Endothelial cell of umbilical vein (primary cell): ENCODE measurements around the gene PAN3.

ENCODE experiments used
- EZH2 ChIP-seq: IDR thresholded peaks from 2 replicates; pipeline ENCODE4 v1.6.1; 2012; ENCODE audit warnings: borderline replicate concordance, low read depth, mild to moderate bottlenecking, moderate library complexity, low read length, inconsistent platforms; ENCODE audit not compliant: severe bottlenecking
- JUN ChIP-seq: IDR thresholded peaks from 2 replicates; pipeline ENCODE4 v1.6.1; 2011; ENCODE audit warnings: borderline replicate concordance, low read depth; ENCODE audit not compliant: insufficient read length, insufficient read depth
- MYC ChIP-seq: IDR thresholded peaks from one replicate; pipeline ENCODE4 v1.6.1; 2011; ENCODE audit warnings: mild to moderate bottlenecking, low read depth, low read length
- POLR2A ChIP-seq: IDR thresholded peaks from 2 replicates; pipeline ENCODE4 v1.6.1; 2012; ENCODE audit warnings: low read depth, mild to moderate bottlenecking, control low read depth, low read length
- POLR2AphosphoS5 ChIP-seq: IDR thresholded peaks from 2 replicates; pipeline ENCODE4 v1.6.1; 2012; ENCODE audit warnings: low read depth, mild to moderate bottlenecking, control low read depth, low read length, moderate library complexity; ENCODE audit not compliant: insufficient read depth
- TF ChIP-seq, protein P1 (sequence below), 2 donors: IDR thresholded peaks; 1 replicate in 1 of 2; 2 replicates in 1 of 2; pipeline ENCODE4 v1.5.1; 2011; ENCODE audit warnings: low read length in 2 of 2, mild to moderate bottlenecking in 2 of 2, moderate library complexity in 2 of 2, control low read depth in 1 of 2, inconsistent platforms in 1 of 2, low read depth in 1 of 2; ENCODE audit not compliant: insufficient read depth in 1 of 2; ENCODE audit errors: extremely low read depth in 1 of 2

DNA sequence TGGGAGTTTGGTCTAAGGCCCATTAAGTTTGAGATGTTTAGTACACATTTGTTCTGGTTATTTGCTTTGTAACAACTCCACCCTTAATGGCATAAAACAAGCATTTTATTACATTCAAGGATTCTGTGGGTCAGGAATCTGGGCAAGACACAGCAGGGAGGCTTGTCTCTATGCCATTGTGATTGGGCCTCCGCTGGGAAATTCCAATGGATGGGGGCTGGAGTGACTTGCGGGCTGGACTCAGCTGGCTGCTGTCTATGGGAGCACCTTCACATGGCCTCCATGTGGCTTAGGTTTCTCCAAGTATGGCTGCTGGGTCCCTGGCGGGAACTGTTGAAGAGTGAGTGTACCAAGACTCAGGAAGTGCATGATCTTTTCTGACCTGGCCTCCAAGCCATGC is 159.0 kb downstream of the PAN3 start:
- TF ChIP-seq, protein P1, sequence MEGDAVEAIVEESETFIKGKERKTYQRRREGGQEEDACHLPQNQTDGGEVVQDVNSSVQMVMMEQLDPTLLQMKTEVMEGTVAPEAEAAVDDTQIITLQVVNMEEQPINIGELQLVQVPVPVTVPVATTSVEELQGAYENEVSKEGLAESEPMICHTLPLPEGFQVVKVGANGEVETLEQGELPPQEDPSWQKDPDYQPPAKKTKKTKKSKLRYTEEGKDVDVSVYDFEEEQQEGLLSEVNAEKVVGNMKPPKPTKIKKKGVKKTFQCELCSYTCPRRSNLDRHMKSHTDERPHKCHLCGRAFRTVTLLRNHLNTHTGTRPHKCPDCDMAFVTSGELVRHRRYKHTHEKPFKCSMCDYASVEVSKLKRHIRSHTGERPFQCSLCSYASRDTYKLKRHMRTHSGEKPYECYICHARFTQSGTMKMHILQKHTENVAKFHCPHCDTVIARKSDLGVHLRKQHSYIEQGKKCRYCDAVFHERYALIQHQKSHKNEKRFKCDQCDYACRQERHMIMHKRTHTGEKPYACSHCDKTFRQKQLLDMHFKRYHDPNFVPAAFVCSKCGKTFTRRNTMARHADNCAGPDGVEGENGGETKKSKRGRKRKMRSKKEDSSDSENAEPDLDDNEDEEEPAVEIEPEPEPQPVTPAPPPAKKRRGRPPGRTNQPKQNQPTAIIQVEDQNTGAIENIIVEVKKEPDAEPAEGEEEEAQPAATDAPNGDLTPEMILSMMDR (IDR thresholded peaks at IDR 0.05; ENCODE audit: extremely low read depth in 1 of 2, insufficient read depth in 1 of 2, low read depth in 1 of 2, low read length in 2 of 2): no peak
- TF ChIP-seq JUN (no peak), EZH2 (no peak), POLR2AphosphoS5 (no peak), MYC (no peak), POLR2A (no peak)
